GM06990 (cell line): ENCODE data around the gene ALDH3B2.
"Not testable (repeated sequence)": the region's sequence is repeated elsewhere in the genome, so short reads cannot be mapped to it uniquely, and the experiment has no call there.

Source experiments
- DNase-seq: peaks from one replicate; pipeline ENCODE4 v3.0.0-alpha.2; 2011; ENCODE audit not compliant: insufficient read length; ENCODE audit errors: extremely low read depth
- H3K27me3 ChIP-seq: replicated peaks from 2 replicates; pipeline ENCODE4 v1.6.0; 2011; ENCODE audit warnings: low read length; ENCODE audit not compliant: control insufficient read depth, insufficient read depth
- H3K36me3 ChIP-seq: 2 replicates; pipeline ENCODE4 v1.5.1; 2011; ENCODE audit warnings: low read length; ENCODE audit not compliant: control insufficient read depth, insufficient read depth
- H3K4me3 ChIP-seq: replicated peaks from 2 replicates; pipeline ENCODE4 v1.5.1; 2011; ENCODE audit warnings: low read depth, mild to moderate bottlenecking, control low read depth, low read length
- TF ChIP-seq, protein P1 (sequence below): IDR thresholded peaks from 2 replicates; pipeline ENCODE4 v1.5.1; 2011; ENCODE audit warnings: low read length, control low read depth, mild to moderate bottlenecking, inconsistent platforms; ENCODE audit not compliant: insufficient read depth, poor library complexity, severe bottlenecking

Gene ALDH3B2

DNA sequence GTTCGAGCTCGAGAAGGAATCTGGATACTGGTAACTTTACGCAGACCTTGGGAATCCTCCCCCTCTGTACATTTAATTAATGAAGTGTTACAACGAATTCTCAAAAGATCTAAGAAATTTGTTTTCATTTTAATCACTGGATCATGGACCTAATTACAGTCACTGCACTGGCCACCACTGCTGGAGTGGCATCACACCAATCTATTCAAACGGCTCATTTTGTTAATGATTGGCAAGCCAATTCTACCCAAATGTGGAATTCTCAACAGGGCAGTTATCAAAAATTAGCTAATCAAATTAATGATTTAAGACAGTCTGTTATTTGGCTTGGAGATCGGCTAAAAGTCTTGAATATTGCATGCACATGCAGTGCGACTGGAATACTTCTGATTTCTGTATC, 30.1 kb upstream of the ALDH3B2 start:
- no peak for DNase-seq

DNA sequence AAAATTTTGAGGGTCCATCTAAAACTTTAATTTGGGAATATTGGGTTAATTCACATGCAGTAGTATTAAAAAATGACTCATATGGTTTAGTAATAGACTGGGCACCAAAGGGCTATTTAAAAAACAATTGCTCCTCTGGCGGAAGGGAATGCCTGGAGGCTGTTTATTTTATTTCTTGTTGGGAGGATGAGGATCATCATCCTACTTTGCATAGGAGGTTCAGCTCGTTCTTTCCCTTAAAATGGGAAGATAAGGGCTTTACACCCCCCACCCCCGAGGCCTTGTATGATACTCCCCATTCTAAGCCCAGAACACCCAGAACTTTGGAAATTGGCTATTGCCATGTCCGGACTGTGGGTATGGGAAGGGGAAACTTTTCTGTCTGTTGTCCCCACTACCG, 29.3 kb upstream of the ALDH3B2 start:
- not testable (repeated sequence) for H3K4me3 ChIP-seq, H3K36me3 ChIP-seq, H3K27me3 ChIP-seq, DNase-seq

More for the DNA sequence above, 30.1 kb upstream of the ALDH3B2 start:
- Histone ChIP-seq H3K27me3 (no peaks in the 10 kb centered on the region), H3K4me3 (no peak overlapping the region), H3K36me3 (no peaks in the 10 kb centered on the region)
- TF ChIP-seq, protein P1, sequence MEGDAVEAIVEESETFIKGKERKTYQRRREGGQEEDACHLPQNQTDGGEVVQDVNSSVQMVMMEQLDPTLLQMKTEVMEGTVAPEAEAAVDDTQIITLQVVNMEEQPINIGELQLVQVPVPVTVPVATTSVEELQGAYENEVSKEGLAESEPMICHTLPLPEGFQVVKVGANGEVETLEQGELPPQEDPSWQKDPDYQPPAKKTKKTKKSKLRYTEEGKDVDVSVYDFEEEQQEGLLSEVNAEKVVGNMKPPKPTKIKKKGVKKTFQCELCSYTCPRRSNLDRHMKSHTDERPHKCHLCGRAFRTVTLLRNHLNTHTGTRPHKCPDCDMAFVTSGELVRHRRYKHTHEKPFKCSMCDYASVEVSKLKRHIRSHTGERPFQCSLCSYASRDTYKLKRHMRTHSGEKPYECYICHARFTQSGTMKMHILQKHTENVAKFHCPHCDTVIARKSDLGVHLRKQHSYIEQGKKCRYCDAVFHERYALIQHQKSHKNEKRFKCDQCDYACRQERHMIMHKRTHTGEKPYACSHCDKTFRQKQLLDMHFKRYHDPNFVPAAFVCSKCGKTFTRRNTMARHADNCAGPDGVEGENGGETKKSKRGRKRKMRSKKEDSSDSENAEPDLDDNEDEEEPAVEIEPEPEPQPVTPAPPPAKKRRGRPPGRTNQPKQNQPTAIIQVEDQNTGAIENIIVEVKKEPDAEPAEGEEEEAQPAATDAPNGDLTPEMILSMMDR: no peak

DNA sequence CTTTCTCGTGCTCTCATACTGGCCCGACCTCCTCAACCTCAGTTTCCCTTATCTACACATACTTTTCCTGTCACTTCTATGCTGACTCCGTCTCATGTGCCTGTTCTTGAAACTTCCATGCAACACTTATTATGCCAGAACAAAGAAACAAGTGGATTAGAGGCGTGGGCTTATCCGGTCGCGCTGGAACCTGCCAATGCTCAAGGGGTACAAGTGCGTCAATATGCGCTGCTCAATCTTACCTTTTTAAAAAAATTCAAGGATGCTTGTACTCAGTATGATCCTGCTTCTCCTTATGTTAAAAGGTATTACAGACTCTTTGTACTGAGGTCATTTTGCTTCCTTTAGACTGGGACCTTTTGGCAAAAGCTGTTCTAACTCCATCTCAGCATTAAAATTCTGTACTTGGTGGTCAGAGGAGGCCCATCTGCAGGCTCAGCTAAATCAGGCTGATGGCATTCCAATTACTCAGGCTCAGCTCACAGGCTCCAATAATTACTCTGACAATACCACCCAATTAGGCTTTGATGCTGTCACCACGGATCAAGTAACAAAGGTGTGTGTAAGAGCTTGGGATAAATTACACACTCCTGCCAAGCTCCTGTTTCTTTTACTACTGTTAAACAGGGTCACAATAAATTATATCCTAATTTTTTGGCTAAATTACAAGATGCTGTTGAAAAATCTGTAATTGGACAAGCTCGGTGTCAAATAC, 26.3 kb upstream of the ALDH3B2 start:
- TF ChIP-seq, protein P1: no peak

DNA sequence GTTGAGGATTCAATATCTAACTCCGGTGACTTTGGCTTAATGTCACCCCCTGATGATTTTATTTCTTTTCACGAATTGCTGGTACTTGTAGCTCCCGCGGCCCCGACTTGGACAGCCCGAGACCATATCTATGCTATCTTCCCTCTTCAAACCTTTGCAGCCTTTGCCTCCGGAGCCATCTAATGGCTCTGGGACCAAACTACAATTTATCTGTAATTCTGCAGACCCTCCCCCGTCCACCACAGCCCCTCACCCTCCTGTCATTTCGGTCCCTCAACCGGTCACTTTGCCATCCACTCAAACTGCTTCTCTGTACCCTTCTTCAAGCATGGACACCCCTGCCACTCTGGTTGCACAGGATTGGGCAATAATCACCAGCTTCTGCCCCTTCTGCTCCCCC, 25.7 kb upstream of the ALDH3B2 start:
- Histone ChIP-seq H3K4me3 (no peak overlapping the region), H3K27me3 (no peaks in the 10 kb centered on the region), H3K36me3 (no peaks in the 10 kb centered on the region)
- no peak for DNase-seq
- TF ChIP-seq, protein P1: no peak

More for the DNA sequence above, 26.3 kb upstream of the ALDH3B2 start:
- H3K36me3 ChIP-seq: no peaks in the 10 kb centered on the region
- H3K4me3 ChIP-seq: no peak overlapping the region
- no peaks in the 10 kb centered on the region for H3K27me3 ChIP-seq
- no peak for DNase-seq

DNA sequence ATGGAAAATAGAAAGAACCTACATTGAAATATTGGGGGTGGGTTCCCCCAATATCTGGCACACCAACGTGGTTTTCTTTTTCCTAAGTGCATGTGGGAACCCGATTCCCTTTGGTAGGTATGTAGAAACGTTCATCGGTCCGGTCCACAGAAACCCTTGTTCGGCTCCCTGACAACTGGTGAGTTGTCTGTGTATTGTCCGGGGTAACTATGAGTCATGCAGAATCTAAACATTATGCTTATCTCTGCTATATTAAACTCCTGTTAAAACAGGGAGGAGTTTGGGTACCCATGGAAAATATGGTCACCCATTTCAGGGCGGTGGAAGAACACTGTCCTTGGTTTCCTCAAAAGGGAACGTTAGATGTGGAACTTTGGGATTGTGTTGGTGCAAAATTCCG, 25.1 kb upstream of the ALDH3B2 start:
- TF ChIP-seq, protein P1: no peak
- Histone ChIP-seq H3K4me3 (no peak overlapping the region), H3K36me3 (no peaks in the 10 kb centered on the region), H3K27me3 (no peaks in the 10 kb centered on the region)
- no peak for DNase-seq

DNA sequence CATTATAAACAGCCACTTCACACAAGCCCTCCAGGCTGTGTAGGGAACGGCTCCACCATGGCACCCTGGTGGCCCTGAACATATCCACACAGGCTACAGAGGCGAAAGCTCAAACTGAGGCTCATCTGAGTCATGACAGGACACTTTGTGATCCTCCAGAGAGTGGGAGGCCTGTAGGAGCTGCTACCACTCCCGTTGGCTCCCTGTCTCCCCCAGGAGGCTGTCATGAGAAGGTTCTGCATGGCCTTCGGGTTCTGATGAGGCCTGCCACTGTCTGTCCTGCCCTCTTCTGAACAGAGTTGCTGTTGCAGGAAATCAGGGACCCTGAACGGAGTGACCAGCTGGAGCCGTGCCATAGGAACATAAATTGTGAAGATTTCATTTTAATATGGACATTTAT, 23.8 kb upstream of the ALDH3B2 start:
- no peaks in the 10 kb centered on the region for H3K27me3 ChIP-seq
- H3K36me3 ChIP-seq: no peaks in the 10 kb centered on the region
- peak; percentile 20 for DNase-seq
- TF ChIP-seq, protein P1: peak; percentile 66
- no peak overlapping the region for H3K4me3 ChIP-seq
